Psoas muscle (tissue), 8 donors: ENCODE measurements around the gene UPF2. TPM values are rescaled to one million over a fixed set of nuclear protein-coding genes. Genes with fewer than 3 reads are reported as not detected.

Experiments
- ATAC-seq, 4 donors: fragments of 200-7000 bp; cut with Tn5 transposase; one replicate each; pipeline ENCODE4 v1.9.1; 2020; ENCODE audit warnings: moderate library complexity in 3 of 4, mild to moderate bottlenecking in 2 of 4
- DNase-seq, 2 donors: peaks; one replicate each; pipeline ENCODE4 v3.0.0-alpha.2; 2020
- H3K27ac ChIP-seq: fragments of 200-600 bp; one replicate; pipeline ENCODE4 v1.8.0; 2022
- H3K27me3 ChIP-seq, 3 donors: fragments of 200-600 bp in 1 of 3; one replicate each; pipeline versions ENCODE4 v1.6.1 to v1.8.0; 2013 to 2022; ENCODE audit warnings: low read length in 2 of 3, mild to moderate bottlenecking in 2 of 3, moderate library complexity in 1 of 3; ENCODE audit not compliant: insufficient read depth in 3 of 3
- H3K36me3 ChIP-seq, 2 donors: fragments of 200-600 bp in 1 of 2; one replicate each; pipeline versions ENCODE4 v1.6.1 to v1.8.0; 2013 to 2022; ENCODE audit warnings: low read depth in 1 of 2, mild to moderate bottlenecking in 1 of 2, moderate library complexity in 1 of 2; ENCODE audit not compliant: insufficient read depth in 1 of 2
- H3K4me1 ChIP-seq: fragments of 200-600 bp; one replicate; pipeline ENCODE4 v1.8.0; 2022
- H3K4me3 ChIP-seq: fragments of 200-600 bp; one replicate; pipeline ENCODE4 v1.8.0; 2022; ENCODE audit warnings: mild to moderate bottlenecking
- H3K9me3 ChIP-seq: fragments of 200-600 bp; one replicate; pipeline ENCODE4 v1.8.0; 2022
- CTCF ChIP-seq: fragments of 200-600 bp; IDR thresholded peaks from one replicate; pipeline ENCODE4 v1.8.0; 2022; ENCODE audit warnings: antibody characterized with exemption
- whole genome bisulfite sequencing, 3 donors: extraction: QIAGEN DNeasy Blood & Tissue Kit; methylation state at CpG; one replicate each; pipeline versions ENCODE4 v1.1.6 to v1.1.7; 2013; 5-methylcytosine and 5-hydroxymethylcytosine counted together
- intact Hi-C, 2 donors: fragments of 100-400 bp; cut with DNase I; formaldehyde crosslinking; loops; one replicate each; pipeline versions ENCODE4 v1.11.0 to v1.14.2; 2022
- polyA plus RNA-seq, 3 donors: library from polyadenylated mRNA; stranded (reverse); fragments of 200-250 nt; gene quantifications; one replicate each; pipeline ENCODE4 v1.2.3, GENCODE V29; 2013
- total RNA-seq, 4 donors: library from RNA; stranded (reverse); fragmentation: NEBNext Ultra II Directional in 2 of 4; extraction: Animal tissue kit (Norgen Biotek cat#: 25700) in 2 of 4; gene quantifications; one replicate each; pipeline versions ENCODE4 v1.2.1 to v1.2.4, GENCODE V29; 2021 to 2023
- donor health status: healthy with polysubstance abuse.
- donor health status: DM: no; HTN: no; CAD: no; lungs with moderate emphysema.
- donor health status: Bipolar disorder and iron deficiency.
- donor health status: healthy.
- donor health status: DM: yes; HTN: yes; CAD: no.
- donor health status: DM: no; HTN: no; CAD: no.
- donor health status: DM: no; HTN: no; CAD: no.
- donor health status: DM: yes; HTN: yes; CAD: no.

The UPF2 gene
- total and polyA plus RNA-seq, 7 donors = 12.7 to 35.1 (median 23.6) TPM

DNA sequence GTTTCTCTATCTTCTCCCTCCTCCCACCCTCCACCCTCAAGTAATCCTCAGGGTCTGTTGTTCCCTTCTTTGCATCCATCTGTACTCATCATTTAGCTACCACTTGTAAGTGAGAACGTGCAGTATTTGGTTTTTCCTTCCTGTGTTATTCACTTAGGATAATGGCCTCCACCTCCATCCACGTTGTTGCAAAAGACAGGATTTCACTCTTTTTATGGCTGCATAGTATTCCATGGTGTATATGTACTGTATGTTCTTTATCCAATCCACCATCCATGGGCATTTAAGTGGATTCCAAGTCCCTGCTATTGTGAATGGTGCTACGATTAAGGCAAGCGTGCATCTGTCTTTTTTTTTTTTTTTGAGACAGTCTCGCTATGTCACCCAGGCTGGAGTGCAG is 147.0 kb downstream of the UPF2 start:
- DNase-seq (no peak), ATAC-seq (no peak)
- no peaks in the 10 kb centered on the region for H3K9me3 ChIP-seq
- no peak overlapping the region for H3K4me3 ChIP-seq
- intact Hi-C loops = no loop called here
- WGBS, 3 donors = 83 to 85% (median 84%) methylated on average over 5 of the region's 5 CpGs
- H3K36me3 ChIP-seq = no peaks in the 10 kb centered on the region
- no peaks in the 10 kb centered on the region for H3K4me1 ChIP-seq
- no peaks in the 10 kb centered on the region for H3K27me3 ChIP-seq
- TF ChIP-seq CTCF = no peak
- H3K27ac ChIP-seq = no peak overlapping the region

GRCh38 chr10:11895108-11895466 is 147.5 kb downstream of the UPF2 start:
- Histone ChIP-seq H3K4me1 (no peaks in the 10 kb centered on the region), H3K4me3 (no peak overlapping the region), H3K27ac (no peak overlapping the region), H3K27me3 (no peaks in the 10 kb centered on the region), H3K36me3 (no peaks in the 10 kb centered on the region), H3K9me3 (no peaks in the 10 kb centered on the region)
- no peak for TF ChIP-seq CTCF
- ATAC-seq (no peak), DNase-seq (no peak)
- WGBS, 3 donors = 91 to 93% (median 92%) methylated on average over 11 of the region's 11 CpGs
- intact Hi-C loops = no loop called here

GRCh38 chr10:11894381-11895107 is 148.1 kb downstream of the UPF2 start:
- 90 to 92% (median 91%) methylated on average over 44 to 47 of the region's 47 CpGs for WGBS, 3 donors
- H3K9me3 ChIP-seq = no peaks in the 10 kb centered on the region
- no peak overlapping the region for H3K27ac ChIP-seq
- no peak for TF ChIP-seq CTCF
- no peaks in the 10 kb centered on the region for H3K27me3 ChIP-seq
- no peak overlapping the region for H3K4me3 ChIP-seq
- H3K4me1 ChIP-seq = no peaks in the 10 kb centered on the region
- ATAC-seq = no peak
- H3K36me3 ChIP-seq = no peaks in the 10 kb centered on the region
- no peak for DNase-seq
- intact Hi-C loops = no loop called here

DNA sequence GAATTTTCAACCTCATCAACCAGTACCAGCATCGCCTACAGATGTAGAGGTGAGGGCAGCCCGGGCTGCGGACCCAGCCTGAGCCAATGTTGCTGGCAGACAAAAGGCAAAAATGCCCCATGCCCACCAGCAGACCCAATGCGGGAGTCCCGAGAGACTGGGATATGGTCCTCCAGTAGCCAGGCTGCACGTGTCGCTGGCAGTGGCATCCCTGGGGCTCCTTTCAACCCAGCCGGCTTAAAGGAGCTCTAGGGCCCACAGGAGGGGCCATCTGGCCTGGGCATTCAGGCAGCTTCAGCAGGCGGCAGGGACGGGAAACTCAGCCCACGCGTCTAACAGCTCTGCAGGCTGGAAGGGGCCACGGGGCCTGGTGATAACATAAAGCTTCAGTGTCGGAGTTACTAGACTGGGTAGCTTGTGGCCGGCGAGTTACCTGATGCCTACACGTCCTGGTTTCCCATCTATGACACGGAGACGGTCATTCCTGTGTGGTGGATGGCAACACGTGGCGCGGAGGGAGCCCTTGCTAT is 148.8 kb downstream of the UPF2 start:
- Histone ChIP-seq H3K27ac (no peak overlapping the region), H3K27me3 (no peaks in the 10 kb centered on the region), H3K9me3 (no peaks in the 10 kb centered on the region), H3K36me3 (no peaks in the 10 kb centered on the region), H3K4me3 (no peak overlapping the region), H3K4me1 (no peaks in the 10 kb centered on the region)
- 82 to 85% (median 83%) methylated on average over 17 to 22 of the region's 22 CpGs for WGBS, 3 donors
- intact Hi-C loops = no loop called here
- DNase-seq (no peak), ATAC-seq (no peak)
- no peak for TF ChIP-seq CTCF
